Measurements from ENCODE around the gene METTL17.

GRCh38 chr14:21038441-21039422 is 49.0 kb downstream of the METTL17 start:
- no peak for TF ChIP-seq POLR2A (IDR thresholded peaks at IDR 0.05; ENCODE audit: low read depth, low read length)
- no peak for TF ChIP-seq POLR2AphosphoS5 (IDR thresholded peaks at IDR 0.05; ENCODE audit: low read depth, low read length)
